Keratinocyte (primary cell): ENCODE data around the gene HIF1A. TPM values are rescaled to one million over a fixed set of nuclear protein-coding genes. Genes with fewer than 3 reads are reported as not detected.

Experiments used
- DNase-seq: peaks from one replicate; pipeline ENCODE4 v3.0.0-alpha.2; 2011; ENCODE audit warnings: low read depth, missing footprints, low spot score
- FAIRE-seq: peaks from 2 replicates; lab custom pipeline; 2011; peaks lifted over from hg19 to GRCh38; lab: Jason Lieb, UNC
- H2AFZ ChIP-seq: 2 replicates; pipeline ENCODE4 v1.6.0; 2012; ENCODE audit warnings: low read length, control low read depth, inconsistent platforms; ENCODE audit not compliant: control insufficient read depth
- H3K27ac ChIP-seq: 2 replicates; pipeline ENCODE4 v1.5.1; 2011; ENCODE audit warnings: low read length; ENCODE audit not compliant: control insufficient read depth, insufficient read depth
- H3K27me3 ChIP-seq: 3 replicates; pipeline ENCODE4 v1.6.0; 2011; ENCODE audit warnings: low read length; ENCODE audit not compliant: control insufficient read depth, insufficient read depth; ENCODE audit errors: extremely low read depth
- H3K36me3 ChIP-seq, 2 experiments: 2 replicates in 1 of 2; 3 replicates in 1 of 2; pipeline ENCODE4 v1.5.1; 2011; ENCODE audit warnings: low read length in 2 of 2, mild to moderate bottlenecking in 1 of 2; ENCODE audit not compliant: control insufficient read depth in 2 of 2, insufficient read depth in 2 of 2; ENCODE audit errors: extremely low read depth in 1 of 2
- H3K4me1 ChIP-seq: 3 replicates; pipeline ENCODE4 v1.5.1; 2011; ENCODE audit warnings: low read length; ENCODE audit not compliant: control insufficient read depth, insufficient read depth; ENCODE audit errors: extremely low read depth
- H3K4me2 ChIP-seq: 3 replicates; pipeline ENCODE4 v1.6.0; 2011; ENCODE audit warnings: low read depth, low read length; ENCODE audit not compliant: control insufficient read depth, insufficient read depth; ENCODE audit errors: extremely low read depth
- H3K4me3 ChIP-seq, 3 experiments: fragments of 200-600 bp in 1 of 3; sonication (generic) in 1 of 3; 2 replicates in 2 of 3; 3 replicates in 1 of 3; pipeline ENCODE4 v1.5.1; 2011 to 2016; ENCODE audit warnings: low read length in 3 of 3, mild to moderate bottlenecking in 3 of 3, control low read depth in 2 of 3, inconsistent platforms in 1 of 3, low read depth in 1 of 3, mixed read lengths in 1 of 3, mixed run types in 1 of 3, moderate library complexity in 1 of 3; ENCODE audit not compliant: control insufficient read depth in 2 of 3, insufficient read depth in 2 of 3; ENCODE audit errors: extremely low read depth in 1 of 3
- H3K79me2 ChIP-seq: 2 replicates; pipeline ENCODE4 v1.6.0; 2012; ENCODE audit warnings: low read length; ENCODE audit not compliant: control insufficient read depth, insufficient read depth
- H3K9ac ChIP-seq: 3 replicates; pipeline ENCODE4 v1.6.0; 2011; ENCODE audit warnings: low read length; ENCODE audit not compliant: control insufficient read depth, insufficient read depth; ENCODE audit errors: extremely low read depth
- H3K9me1 ChIP-seq: 3 replicates; pipeline ENCODE4 v1.6.0; 2011; ENCODE audit warnings: low read length; ENCODE audit not compliant: control insufficient read depth, insufficient read depth; ENCODE audit errors: extremely low read depth
- H3K9me3 ChIP-seq: 2 replicates; pipeline ENCODE4 v1.5.1; 2012; ENCODE audit warnings: low read depth, low read length; ENCODE audit not compliant: control insufficient read depth
- H4K20me1 ChIP-seq: 3 replicates; pipeline ENCODE4 v1.6.0; 2011; ENCODE audit warnings: low read length; ENCODE audit not compliant: control insufficient read depth, insufficient read depth; ENCODE audit errors: extremely low read depth
- EZH2 ChIP-seq: IDR thresholded peaks from one replicate; pipeline ENCODE4 v1.6.1; 2012; ENCODE audit warnings: inconsistent platforms, mild to moderate bottlenecking, low read length, moderate library complexity
- dilution Hi-C: fragments of 300-500 bp; cut with MboI; formaldehyde crosslinking; loops from one replicate; pipeline ENCODE4 v1.7.0; 2020; ENCODE audit warnings: low sequenced_read_pairs; ENCODE audit not compliant: extremely low pct_ligation_motif_present
- polyA plus RNA-seq, 5 experiments: library from polyadenylated mRNA; depleted of rRNA in 3 of 5; stranded (reverse) in 3 of 5; stranded (forward) in 1 of 5; unstranded in 1 of 5; fragments of >200 nt; gene quantifications; 1 replicate in 1 of 5; 2 replicates in 3 of 5; 3 replicates in 1 of 5; pipeline versions ENCODE4 v1.2.1 to v1.2.3, GENCODE V29; 2011 to 2012; ENCODE audit warnings: missing spikeins in 2 of 5, low read depth in 1 of 5, low replicate concordance in 1 of 5
- TF ChIP-seq, protein P1 (sequence below), 3 experiments: IDR thresholded peaks in 1 of 3; conservative IDR thresholded peaks in 1 of 3; optimal IDR thresholded peaks in 1 of 3; 2 replicates in 2 of 3; 3 replicates in 1 of 3; pipeline versions ENCODE3 to v1.5.1; 2011; ENCODE audit warnings: low read length in 3 of 3, mild to moderate bottlenecking in 3 of 3, moderate library complexity in 2 of 3, control low read depth in 1 of 3, inconsistent platforms in 1 of 3; ENCODE audit not compliant: insufficient read depth in 2 of 3; ENCODE audit errors: extremely low read depth in 1 of 3

The HIF1A gene
- polyA plus RNA-seq, 1 donor (not counting 4 experiments of a cell fraction or from before 2014, with no cell fraction given) = 202 TPM

DNA sequence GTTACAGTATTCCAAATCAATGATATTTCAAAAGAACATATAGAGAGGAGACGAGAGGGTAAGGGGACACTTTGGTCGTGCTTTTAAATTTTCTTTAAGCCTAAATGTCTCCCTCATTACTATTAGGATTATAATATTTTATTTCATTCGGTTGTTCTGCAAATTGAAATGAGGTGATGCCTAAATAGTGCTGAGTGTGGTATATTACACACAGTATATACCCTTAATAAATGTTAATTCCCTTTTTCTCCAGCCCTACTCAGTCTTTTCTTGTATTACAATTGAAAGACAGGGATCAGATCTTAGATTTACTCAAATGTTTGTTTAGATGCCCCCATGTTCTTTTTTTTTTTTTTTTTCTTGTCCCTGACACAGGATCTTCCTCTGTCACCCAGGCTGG, 74.6 kb downstream of the HIF1A start:
- FAIRE-seq (no peak), DNase-seq (no peak)
- peaks cover 5 to 28% of the 10 kb centered on the region in 2 experiments for H3K36me3 ChIP-seq
- H3K79me2 ChIP-seq = peaks cover 26% of the 10 kb centered on the region
- no peak overlapping the region for H3K4me2 ChIP-seq
- no peaks in the 10 kb centered on the region for H3K27me3 ChIP-seq
- H3K4me3 ChIP-seq = no peak overlapping the region
- H3K4me1 ChIP-seq = peaks cover 13% of the 10 kb centered on the region
- no peaks in the 10 kb centered on the region for H3K9me3 ChIP-seq
- dilution Hi-C loops = no loop called here
- no peak for TF ChIP-seq EZH2
- H3K9ac ChIP-seq = no peak overlapping the region
- H4K20me1 ChIP-seq = no peaks in the 10 kb centered on the region
- H3K27ac ChIP-seq = no peak overlapping the region
- no peaks in the 10 kb centered on the region for H3K9me1 ChIP-seq
- H2AFZ ChIP-seq = no peak overlapping the region

DNA sequence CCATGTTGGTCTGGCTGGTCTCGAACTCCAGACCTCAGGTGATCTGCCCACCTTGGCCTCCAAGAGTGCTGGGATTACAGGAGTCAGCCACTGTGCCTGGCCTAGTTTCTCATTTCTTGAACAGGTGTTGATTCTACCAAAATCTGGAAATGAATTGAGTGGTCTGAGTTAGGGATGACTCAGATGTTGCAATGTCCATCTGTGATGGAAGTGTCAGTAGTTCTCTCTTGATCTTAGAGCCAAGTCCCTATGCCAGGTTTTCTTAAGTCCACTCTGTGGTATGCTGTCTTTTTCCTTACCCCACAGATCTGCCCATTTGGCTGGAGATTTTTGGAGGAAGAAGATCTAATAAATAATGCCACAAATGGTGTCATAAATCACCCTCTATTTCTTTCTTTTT, 79.5 kb downstream of the HIF1A start:
- Histone ChIP-seq H3K9me3 (no peaks in the 10 kb centered on the region), H3K4me3 (no peak overlapping the region), H3K9me1 (no peaks in the 10 kb centered on the region), H2AFZ (no peak overlapping the region), H3K27ac (no peak overlapping the region), H4K20me1 (no peaks in the 10 kb centered on the region), H3K9ac (no peak overlapping the region), H3K27me3 (no peaks in the 10 kb centered on the region), H3K4me1 (no peaks in the 10 kb centered on the region), H3K4me2 (no peak overlapping the region), H3K36me3 (peaks cover 10 to 28% of the 10 kb centered on the region in 2 experiments), H3K79me2 (peaks cover 4% of the 10 kb centered on the region)
- no peak for FAIRE-seq
- DNase-seq = no peak
- dilution Hi-C loops = no loop called here
- TF ChIP-seq, protein P1, sequence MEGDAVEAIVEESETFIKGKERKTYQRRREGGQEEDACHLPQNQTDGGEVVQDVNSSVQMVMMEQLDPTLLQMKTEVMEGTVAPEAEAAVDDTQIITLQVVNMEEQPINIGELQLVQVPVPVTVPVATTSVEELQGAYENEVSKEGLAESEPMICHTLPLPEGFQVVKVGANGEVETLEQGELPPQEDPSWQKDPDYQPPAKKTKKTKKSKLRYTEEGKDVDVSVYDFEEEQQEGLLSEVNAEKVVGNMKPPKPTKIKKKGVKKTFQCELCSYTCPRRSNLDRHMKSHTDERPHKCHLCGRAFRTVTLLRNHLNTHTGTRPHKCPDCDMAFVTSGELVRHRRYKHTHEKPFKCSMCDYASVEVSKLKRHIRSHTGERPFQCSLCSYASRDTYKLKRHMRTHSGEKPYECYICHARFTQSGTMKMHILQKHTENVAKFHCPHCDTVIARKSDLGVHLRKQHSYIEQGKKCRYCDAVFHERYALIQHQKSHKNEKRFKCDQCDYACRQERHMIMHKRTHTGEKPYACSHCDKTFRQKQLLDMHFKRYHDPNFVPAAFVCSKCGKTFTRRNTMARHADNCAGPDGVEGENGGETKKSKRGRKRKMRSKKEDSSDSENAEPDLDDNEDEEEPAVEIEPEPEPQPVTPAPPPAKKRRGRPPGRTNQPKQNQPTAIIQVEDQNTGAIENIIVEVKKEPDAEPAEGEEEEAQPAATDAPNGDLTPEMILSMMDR (optimal IDR thresholded peaks at IDR 0.05 in 1 of 3, IDR thresholded peaks at IDR 0.05 in 1 of 3, conservative IDR thresholded peaks at IDR 0.05 in 1 of 3; ENCODE audit: extremely low read depth in 1 of 3, insufficient read depth in 2 of 3, low read length in 3 of 3) = no peak
- no peak for TF ChIP-seq EZH2

DNA sequence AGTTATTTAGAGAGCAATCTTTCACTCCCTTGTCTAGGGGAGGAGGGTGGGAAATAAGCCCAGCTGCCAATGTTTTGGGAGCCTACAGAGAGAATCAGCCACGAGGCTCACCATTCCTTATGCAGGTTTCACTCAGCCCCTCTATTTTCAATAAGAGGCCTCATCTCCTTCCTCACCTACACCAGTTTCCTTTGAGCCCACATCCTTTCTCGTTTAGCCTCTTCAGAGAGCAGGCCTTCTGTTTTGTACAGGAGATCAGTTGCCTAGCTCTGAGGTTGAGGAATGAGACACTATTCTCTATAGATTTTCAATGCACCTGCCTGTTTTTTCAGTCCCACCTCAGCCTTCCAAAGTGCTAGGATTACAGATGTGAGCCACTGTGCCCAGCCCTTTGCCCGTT, 84.8 kb downstream of the HIF1A start:
- Histone ChIP-seq H3K36me3 (peaks cover 11 to 21% of the 10 kb centered on the region in 2 experiments), H3K4me1 (no peaks in the 10 kb centered on the region), H3K9me1 (no peaks in the 10 kb centered on the region), H2AFZ (no peak overlapping the region), H3K79me2 (no peaks in the 10 kb centered on the region), H3K27ac (no peak overlapping the region), H3K9ac (no peak overlapping the region), H3K9me3 (no peaks in the 10 kb centered on the region), H4K20me1 (no peaks in the 10 kb centered on the region), H3K27me3 (no peaks in the 10 kb centered on the region), H3K4me3 (no peak overlapping the region), H3K4me2 (no peak overlapping the region)
- dilution Hi-C loops = no loop called here
- TF ChIP-seq, protein P1 (optimal IDR thresholded peaks at IDR 0.05 in 1 of 3, IDR thresholded peaks at IDR 0.05 in 1 of 3, conservative IDR thresholded peaks at IDR 0.05 in 1 of 3; ENCODE audit: extremely low read depth in 1 of 3, insufficient read depth in 2 of 3, low read length in 3 of 3) = no peak
- TF ChIP-seq EZH2 = no peak
- DNase-seq (no peak), FAIRE-seq (no peak)
